Endothelial cell of umbilical vein (primary cell): ENCODE data around the gene OR2T12.

ENCODE experiments used
- GATA2 ChIP-seq: IDR thresholded peaks from 2 replicates; pipeline ENCODE4 v1.7.0; 2011; ENCODE audit warnings: low read depth, mild to moderate bottlenecking, moderate library complexity, mixed read lengths, low read length; ENCODE audit not compliant: insufficient read length, insufficient read depth
- JUN ChIP-seq: IDR thresholded peaks from 2 replicates; pipeline ENCODE4 v1.6.1; 2011; ENCODE audit warnings: borderline replicate concordance, low read depth; ENCODE audit not compliant: insufficient read length, insufficient read depth
- MYC ChIP-seq: IDR thresholded peaks from one replicate; pipeline ENCODE4 v1.6.1; 2011; ENCODE audit warnings: mild to moderate bottlenecking, low read depth, low read length
- POLR2A ChIP-seq: IDR thresholded peaks from 2 replicates; pipeline ENCODE4 v1.6.1; 2012; ENCODE audit warnings: low read depth, mild to moderate bottlenecking, control low read depth, low read length
- TF ChIP-seq, protein P1 (sequence below), 2 donors: IDR thresholded peaks; 1 replicate in 1 of 2; 2 replicates in 1 of 2; pipeline ENCODE4 v1.5.1; 2011; ENCODE audit warnings: low read length in 2 of 2, mild to moderate bottlenecking in 2 of 2, moderate library complexity in 2 of 2, control low read depth in 1 of 2, inconsistent platforms in 1 of 2, low read depth in 1 of 2; ENCODE audit not compliant: insufficient read depth in 1 of 2; ENCODE audit errors: extremely low read depth in 1 of 2
- TF ChIP-seq, protein P2 (sequence below): IDR thresholded peaks from 2 replicates; pipeline ENCODE4 v1.6.1; 2011; ENCODE audit not compliant: insufficient read depth, insufficient read length

DNA sequence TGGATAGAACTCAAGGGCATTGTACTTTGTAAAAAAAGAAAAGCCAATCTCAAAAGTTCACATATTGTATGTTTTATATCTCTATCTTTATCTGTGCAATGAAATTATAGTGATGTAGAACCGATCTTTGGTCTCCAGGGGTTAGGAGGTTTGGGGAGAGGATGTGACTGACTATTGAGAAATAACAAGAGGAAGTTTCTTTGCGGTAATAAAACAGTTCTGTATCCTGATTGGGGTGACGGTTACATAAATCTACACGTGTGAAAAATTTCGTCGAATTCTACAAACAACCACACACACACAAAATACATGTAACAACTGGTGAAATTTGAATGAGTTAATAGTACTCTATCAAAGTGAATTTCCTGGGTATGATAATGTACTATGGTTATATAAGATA is 14.8 kb downstream of the OR2T12 start:
- TF ChIP-seq, protein P1, sequence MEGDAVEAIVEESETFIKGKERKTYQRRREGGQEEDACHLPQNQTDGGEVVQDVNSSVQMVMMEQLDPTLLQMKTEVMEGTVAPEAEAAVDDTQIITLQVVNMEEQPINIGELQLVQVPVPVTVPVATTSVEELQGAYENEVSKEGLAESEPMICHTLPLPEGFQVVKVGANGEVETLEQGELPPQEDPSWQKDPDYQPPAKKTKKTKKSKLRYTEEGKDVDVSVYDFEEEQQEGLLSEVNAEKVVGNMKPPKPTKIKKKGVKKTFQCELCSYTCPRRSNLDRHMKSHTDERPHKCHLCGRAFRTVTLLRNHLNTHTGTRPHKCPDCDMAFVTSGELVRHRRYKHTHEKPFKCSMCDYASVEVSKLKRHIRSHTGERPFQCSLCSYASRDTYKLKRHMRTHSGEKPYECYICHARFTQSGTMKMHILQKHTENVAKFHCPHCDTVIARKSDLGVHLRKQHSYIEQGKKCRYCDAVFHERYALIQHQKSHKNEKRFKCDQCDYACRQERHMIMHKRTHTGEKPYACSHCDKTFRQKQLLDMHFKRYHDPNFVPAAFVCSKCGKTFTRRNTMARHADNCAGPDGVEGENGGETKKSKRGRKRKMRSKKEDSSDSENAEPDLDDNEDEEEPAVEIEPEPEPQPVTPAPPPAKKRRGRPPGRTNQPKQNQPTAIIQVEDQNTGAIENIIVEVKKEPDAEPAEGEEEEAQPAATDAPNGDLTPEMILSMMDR (IDR thresholded peaks at IDR 0.05; ENCODE audit: extremely low read depth in 1 of 2, insufficient read depth in 1 of 2, low read depth in 1 of 2, low read length in 2 of 2) = no peak
- TF ChIP-seq GATA2 = no peak
- no peak for TF ChIP-seq JUN
- TF ChIP-seq POLR2A = no peak
- TF ChIP-seq, protein P2, sequence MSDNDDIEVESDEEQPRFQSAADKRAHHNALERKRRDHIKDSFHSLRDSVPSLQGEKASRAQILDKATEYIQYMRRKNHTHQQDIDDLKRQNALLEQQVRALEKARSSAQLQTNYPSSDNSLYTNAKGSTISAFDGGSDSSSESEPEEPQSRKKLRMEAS = no peak
- no peak for TF ChIP-seq MYC
